Spleen (tissue), 11 donors: ENCODE measurements around the gene RPS6KC1. TPM values are rescaled to one million over a fixed set of nuclear protein-coding genes. Genes with fewer than 3 reads are reported as not detected.
"Not testable (repeated sequence)": the region's sequence is repeated elsewhere in the genome, so short reads cannot be mapped to it uniquely, and the experiment has no call there.

ENCODE experiments used
- DNase-seq: peaks from one replicate; pipeline ENCODE4 v3.0.0-alpha.2; 2020
- H3K27ac ChIP-seq, 8 donors: fragments of 200-600 bp; sonication (generic) in 7 of 8; 1 replicate in 4 of 8; 2 replicates in 4 of 8; pipeline versions ENCODE4 v1.5.0 to v1.8.0; 2016 to 2021; ENCODE audit warnings: inconsistent platforms in 4 of 8, mild to moderate bottlenecking in 4 of 8, moderate library complexity in 1 of 8
- H3K27me3 ChIP-seq, 7 donors: fragments of 200-600 bp; sonication (generic) in 6 of 7; replicated peaks in 1 of 7; 1 replicate in 4 of 7; 2 replicates in 3 of 7; pipeline versions ENCODE4 v1.5.0 to v1.8.0; 2016 to 2021; ENCODE audit warnings: inconsistent platforms in 3 of 7, mild to moderate bottlenecking in 1 of 7
- H3K36me3 ChIP-seq, 6 donors: fragments of 200-600 bp; sonication (generic) in 5 of 6; 1 replicate in 4 of 6; 2 replicates in 2 of 6; pipeline versions ENCODE4 v1.5.0 to v1.8.0; 2016 to 2021; ENCODE audit warnings: inconsistent platforms in 2 of 6
- H3K4me1 ChIP-seq, 6 donors: fragments of 200-600 bp; sonication (generic) in 5 of 6; 1 replicate in 3 of 6; 2 replicates in 3 of 6; pipeline versions ENCODE4 v1.5.0 to v1.8.0; 2016 to 2021; ENCODE audit warnings: inconsistent platforms in 3 of 6
- H3K4me3 ChIP-seq, 8 donors: fragments of 200-600 bp; sonication (generic) in 7 of 8; 1 replicate in 4 of 8; 2 replicates in 4 of 8; pipeline versions ENCODE4 v1.5.0 to v1.8.0; 2016 to 2021; ENCODE audit warnings: inconsistent platforms in 4 of 8, mild to moderate bottlenecking in 4 of 8, moderate library complexity in 2 of 8
- H3K9me3 ChIP-seq, 8 donors: fragments of 200-600 bp; sonication (generic) in 7 of 8; 1 replicate in 4 of 8; 2 replicates in 4 of 8; pipeline versions ENCODE4 v1.5.0 to v1.8.0; 2016 to 2021; ENCODE audit warnings: inconsistent platforms in 4 of 8
- CTCF ChIP-seq, 11 experiments: fragments of 200-600 bp in 7 of 11; fragments of 450-650 bp in 4 of 11; sonication (generic) in 4 of 11; IDR thresholded peaks in 8 of 11; conservative IDR thresholded peaks in 3 of 11; 1 replicate in 7 of 11; 2 replicates in 4 of 11; pipeline versions ENCODE4 v1.4.0 to v1.8.0; 2016 to 2021; ENCODE audit warnings: antibody characterized with exemption in 11 of 11, inconsistent platforms in 4 of 11, mild to moderate bottlenecking in 1 of 11
- POLR2A ChIP-seq, 3 donors: fragments of 450-650 bp; IDR thresholded peaks; one replicate each; pipeline ENCODE4 v1.5.1; 2017; ENCODE audit warnings: antibody characterized with exemption in 3 of 3, mild to moderate bottlenecking in 1 of 3
- POLR2AphosphoS5 ChIP-seq, 3 donors: sonication (generic); formaldehyde crosslinking; IDR thresholded peaks; one replicate each; pipeline ENCODE4 v1.5.1; 2017; ENCODE audit warnings: antibody characterized with exemption in 3 of 3
- WGBS, 5 donors: extraction: QIAGEN DNeasy Blood & Tissue Kit in 3 of 5; methylation state at CpG; one replicate each; pipeline versions ENCODE4 v1.1.5 to v1.1.7; 2013 to 2018; 5-methylcytosine and 5-hydroxymethylcytosine counted together
- intact Hi-C: fragments of 100-400 bp; cut with DNase I; formaldehyde crosslinking; loops from one replicate; pipeline ENCODE4 v1.15.0; 2023; ENCODE audit warnings: low total_unique reads
- polyA plus RNA-seq, 3 donors: library from polyadenylated mRNA; stranded (reverse); fragments of 200-250 nt; gene quantifications; one replicate each; pipeline ENCODE4 v1.2.1, GENCODE V29; 2013
- total RNA-seq, 7 donors: library from RNA; depleted of rRNA in 3 of 7; stranded (reverse); fragments of >200 nt in 3 of 7; fragmentation: NEBNext Ultra II Directional in 4 of 7; extraction: Animal tissue kit (Norgen Biotek cat#: 25700) in 4 of 7; gene quantifications; one replicate each; pipeline versions ENCODE4 v1.1.0 to v1.2.1, GENCODE V29; 2016 to 2021
- donor health status: healthy with polysubstance abuse.
- donor health status: DM: no; HTN: no; CAD: no; lungs with moderate emphysema.
- donor health status: DM: no; HTN: no; CAD: no.
- donor health status: Bipolar disorder and iron deficiency.
- donor health status: healthy.
- donor health status: DM: no; HTN: no; CAD: no.
- donor health status: DM: yes; HTN: yes; CAD: no.

Gene RPS6KC1
- total and polyA plus RNA-seq, 10 donors, result 2.8 to 33.5 (median 22.9) TPM

GRCh38 chr1:213138391-213138790 lies 87.3 kb downstream of the RPS6KC1 start:
- WGBS, 5 donors, result 95 to 99% (median 95%) methylated on average over 4 of the region's 4 CpGs
- H3K9me3 ChIP-seq, result peaks cover 0 to 10% (median 2%) of the 10 kb centered on the region in 8 donors
- no peaks in the 10 kb centered on the region for H3K27me3 ChIP-seq
- no peak overlapping the region for H3K4me3 ChIP-seq
- no peaks in the 10 kb centered on the region for H3K4me1 ChIP-seq
- H3K27ac ChIP-seq, result no peak overlapping the region
- DNase-seq, result no peak
- intact Hi-C loops, result no loop called here
- H3K36me3 ChIP-seq, result peaks cover 0 to 4% (median 0%) of the 10 kb centered on the region in 6 donors
- TF ChIP-seq POLR2A (IDR thresholded peaks at IDR 0.05) (no peak), CTCF (IDR thresholded peaks at IDR 0.05 in 8 of 11, conservative IDR thresholded peaks at IDR 0.05 in 3 of 11) (no peak), POLR2AphosphoS5 (IDR thresholded peaks at IDR 0.05) (no peak)

GRCh38 chr1:213138892-213139291 lies 87.9 kb downstream of the RPS6KC1 start:
- Histone ChIP-seq H3K36me3 (peaks cover 0 to 7% (median 0%) of the 10 kb centered on the region in 6 donors), H3K27me3 (no peaks in the 10 kb centered on the region), H3K27ac (no peak overlapping the region), H3K4me1 (no peaks in the 10 kb centered on the region), H3K4me3 (no peak overlapping the region), H3K9me3 (peaks cover 0 to 10% (median 2%) of the 10 kb centered on the region in 8 donors)
- TF ChIP-seq CTCF (IDR thresholded peaks at IDR 0.05 in 8 of 11, conservative IDR thresholded peaks at IDR 0.05 in 3 of 11), result no peak
- WGBS, 5 donors, result 74 to 93% (median 81%) methylated on average over 1 of the region's 1 CpG
- no peak for DNase-seq
- intact Hi-C loops, result no loop called here

- Histone ChIP-seq H3K27ac (no peak overlapping the region), H3K9me3 (peaks cover 0 to 16% (median 9%) of the 10 kb centered on the region in 8 donors), H3K4me3 (no peak overlapping the region), H3K4me1 (peaks cover 0 to 6% (median 0%) of the 10 kb centered on the region in 6 donors), H3K27me3 (no peaks in the 10 kb centered on the region), H3K36me3 (peaks cover 0 to 15% (median 0%) of the 10 kb centered on the region in 6 donors)
- TF ChIP-seq POLR2AphosphoS5 (IDR thresholded peaks at IDR 0.05) (no peak), CTCF (IDR thresholded peaks at IDR 0.05 in 8 of 11, conservative IDR thresholded peaks at IDR 0.05 in 3 of 11) (no peak), POLR2A (IDR thresholded peaks at IDR 0.05) (no peak)
- intact Hi-C loops, result no loop called here
- 90 to 96% (median 92%) methylated on average over 2 of the region's 2 CpGs for WGBS, 5 donors
- no peak for DNase-seq
These were observed 97.9 kb downstream of the RPS6KC1 start for GRCh38 chr1:213148905-213149304.

- Histone ChIP-seq H3K9me3 (peaks cover 0 to 16% (median 9%) of the 10 kb centered on the region in 8 donors), H3K4me1 (peaks cover 0 to 13% (median 0%) of the 10 kb centered on the region in 6 donors)
- DNase-seq, intact Hi-C loops, H3K27ac ChIP-seq, H3K4me3 ChIP-seq, H3K27me3 ChIP-seq, H3K36me3 ChIP-seq: not testable (repeated sequence)
- WGBS, 5 donors, result no CpG with 5 or more reads among the region's 2 CpGs
These were observed 99.0 kb downstream of the RPS6KC1 start for GRCh38 chr1:213150090-213150489.
